Ovary (tissue), 9 donors: ENCODE results near the gene GMPR. TPM values are rescaled to one million over a fixed set of nuclear protein-coding genes. Genes with fewer than 3 reads are reported as not detected.

Experiments used
- DNase-seq, 5 donors: peaks; one replicate each; pipeline ENCODE4 v3.0.0-alpha.2; 2019 to 2020
- H3K27ac ChIP-seq, 2 donors: fragments of 200-600 bp; one replicate each; pipeline versions ENCODE4 v1.5.1 to v1.8.0; 2019 to 2022
- H3K27me3 ChIP-seq: fragments of 200-600 bp; one replicate; pipeline ENCODE4 v1.8.0; 2022
- H3K36me3 ChIP-seq: fragments of 200-600 bp; sonication (generic); one replicate; pipeline ENCODE4 v1.5.1; 2019
- H3K4me1 ChIP-seq: one replicate; pipeline ENCODE4 v1.8.1; 2013; ENCODE audit warnings: mild to moderate bottlenecking, moderate library complexity; ENCODE audit not compliant: insufficient read depth
- H3K4me3 ChIP-seq: fragments of 200-600 bp; sonication (generic); one replicate; pipeline ENCODE4 v1.5.1; 2017
- H3K9me3 ChIP-seq, 2 donors: fragments of 200-600 bp in 1 of 2; sonication (generic) in 1 of 2; one replicate each; pipeline versions ENCODE4 v1.5.1 to v1.8.1; 2013 to 2019; ENCODE audit warnings: mild to moderate bottlenecking in 1 of 2, moderate library complexity in 1 of 2
- EP300 ChIP-seq: sonication (generic); formaldehyde crosslinking; IDR thresholded peaks from one replicate; pipeline ENCODE4 v1.6.1; 2017; ENCODE audit warnings: antibody characterized with exemption
- POLR2A ChIP-seq: fragments of 450-650 bp; IDR thresholded peaks from one replicate; pipeline ENCODE4 v1.6.1; 2017; ENCODE audit warnings: antibody characterized with exemption, mild to moderate bottlenecking, moderate library complexity
- WGBS, 3 donors: extraction: QIAGEN DNeasy Blood & Tissue Kit in 1 of 3; methylation state at CpG; one replicate each; pipeline versions ENCODE4 v1.1.5 to v1.1.7; 2013 to 2017; 5-methylcytosine and 5-hydroxymethylcytosine counted together
- intact Hi-C, 4 donors: fragments of 100-400 bp; cut with DNase I; formaldehyde crosslinking; loops; one replicate each; pipeline versions ENCODE4 v1.11.0 to v1.15.1; 2022 to 2023
- polyA plus RNA-seq, 2 donors: library from polyadenylated mRNA; stranded (reverse); fragments of 200-250 nt in 1 of 2; fragments of 350-450 nt in 1 of 2; fragmentation: Illumina TruSeq in 1 of 2; extraction: RNeasy Lipid Tissue Mini Kit (QIAGEN cat#74804) in 1 of 2; gene quantifications; one replicate each; pipeline ENCODE4 v1.2.3, GENCODE V29; 2013 to 2014
- total RNA-seq, 7 donors: library from RNA; depleted of rRNA in 2 of 7; stranded (reverse); fragments of >200 nt in 2 of 7; fragmentation: NEBNext Ultra II Directional in 3 of 7; extraction: Animal tissue kit (Norgen Biotek cat#: 25700) in 3 of 7; gene quantifications; one replicate each; pipeline versions ENCODE4 v1.1.0 to v1.2.4, GENCODE V29; 2016 to 2023
- TF ChIP-seq, protein P1 (sequence below), 3 donors: fragments of 450-650 bp in 2 of 3; fragments of 200-600 bp in 1 of 3; IDR thresholded peaks; one replicate each; pipeline versions ENCODE4 v1.5.1 to v1.8.0; 2016 to 2022; ENCODE audit warnings: antibody characterized with exemption in 3 of 3, mild to moderate bottlenecking in 1 of 3
- donor health status: DM: no; HTN: no; CAD: no; lungs with moderate emphysema.
- donor health status: DM: no; HTN: no; CAD: no.
- donor health status: Bipolar disorder and iron deficiency.
- donor health status: DM: yes; HTN: yes; CAD: no.
- donor health status: DM: no; HTN: no; CAD: no.
- donor health status: DM: yes; HTN: yes; CAD: no.

The GMPR gene
- total and polyA plus RNA-seq, 9 donors = 18.6 to 50.2 (median 35.1) TPM

DNA sequence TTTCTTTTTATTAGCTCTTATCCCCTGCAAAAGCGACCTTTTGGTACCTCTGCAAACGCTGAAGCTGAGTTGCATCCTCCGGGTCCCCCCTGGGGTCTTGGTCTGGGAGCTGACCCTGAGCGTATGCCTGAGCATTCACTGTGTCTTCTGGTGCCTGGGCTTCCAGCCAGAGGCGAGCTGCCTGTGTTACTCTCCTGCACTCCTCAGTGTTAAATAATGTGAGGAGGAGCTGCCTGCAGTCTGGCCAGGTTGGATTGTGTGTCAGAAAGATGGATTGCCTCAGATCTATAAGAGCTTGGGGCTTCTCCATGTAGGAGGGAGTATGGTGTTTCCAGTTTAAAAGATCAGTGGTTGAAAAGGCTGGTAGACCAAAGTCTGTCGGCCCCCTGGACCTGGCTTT lies 8.7 kb upstream of the GMPR start:
- peaks cover 2% of the 10 kb centered on the region for H3K4me1 ChIP-seq
- no peak overlapping the region for H3K4me3 ChIP-seq
- intact Hi-C loops = loop anchor here in 1 of 4 donors (10.0 kb wide), 1 partner anchor 95 kb away; no protein-coding TSS in a partner anchor
- no peaks in the 10 kb centered on the region for H3K9me3 ChIP-seq
- peak in 2 of 5 donors; percentile 62 to 69 for DNase-seq
- peak overlapping the region in 1 of 2 donors; percentile 48 for H3K27ac ChIP-seq
- H3K27me3 ChIP-seq = no peaks in the 10 kb centered on the region
- 7 to 15% (median 12%) methylated on average over 6 of the region's 6 CpGs for WGBS, 3 donors
- no peak for TF ChIP-seq POLR2A
- no peak for TF ChIP-seq EP300
- TF ChIP-seq, protein P1, sequence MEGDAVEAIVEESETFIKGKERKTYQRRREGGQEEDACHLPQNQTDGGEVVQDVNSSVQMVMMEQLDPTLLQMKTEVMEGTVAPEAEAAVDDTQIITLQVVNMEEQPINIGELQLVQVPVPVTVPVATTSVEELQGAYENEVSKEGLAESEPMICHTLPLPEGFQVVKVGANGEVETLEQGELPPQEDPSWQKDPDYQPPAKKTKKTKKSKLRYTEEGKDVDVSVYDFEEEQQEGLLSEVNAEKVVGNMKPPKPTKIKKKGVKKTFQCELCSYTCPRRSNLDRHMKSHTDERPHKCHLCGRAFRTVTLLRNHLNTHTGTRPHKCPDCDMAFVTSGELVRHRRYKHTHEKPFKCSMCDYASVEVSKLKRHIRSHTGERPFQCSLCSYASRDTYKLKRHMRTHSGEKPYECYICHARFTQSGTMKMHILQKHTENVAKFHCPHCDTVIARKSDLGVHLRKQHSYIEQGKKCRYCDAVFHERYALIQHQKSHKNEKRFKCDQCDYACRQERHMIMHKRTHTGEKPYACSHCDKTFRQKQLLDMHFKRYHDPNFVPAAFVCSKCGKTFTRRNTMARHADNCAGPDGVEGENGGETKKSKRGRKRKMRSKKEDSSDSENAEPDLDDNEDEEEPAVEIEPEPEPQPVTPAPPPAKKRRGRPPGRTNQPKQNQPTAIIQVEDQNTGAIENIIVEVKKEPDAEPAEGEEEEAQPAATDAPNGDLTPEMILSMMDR (IDR thresholded peaks at IDR 0.05) = no peak
- no peaks in the 10 kb centered on the region for H3K36me3 ChIP-seq

DNA sequence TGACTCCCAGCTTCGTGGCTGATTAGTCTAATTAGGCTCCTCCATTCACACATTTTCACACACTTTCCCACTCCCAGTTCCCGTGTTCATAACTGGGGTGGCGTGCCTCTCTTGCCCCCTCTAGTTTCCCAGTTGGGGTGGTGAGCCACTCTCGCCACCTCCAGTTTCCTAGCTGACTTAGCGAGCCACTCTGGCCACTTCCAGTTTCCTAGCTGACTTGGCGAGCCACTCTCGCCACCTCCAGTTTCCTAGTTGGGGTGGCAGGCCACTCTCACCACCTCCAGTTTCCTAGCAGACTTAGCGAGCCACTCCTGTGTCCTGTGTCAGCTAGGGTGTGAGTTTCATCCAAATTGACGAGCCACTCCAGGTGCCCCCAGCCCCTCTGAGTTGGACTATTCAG lies 7.4 kb upstream of the GMPR start:
- DNase-seq = peak in 1 of 5 donors; percentile 24
- Histone ChIP-seq H3K36me3 (no peaks in the 10 kb centered on the region), H3K4me1 (peaks cover 2% of the 10 kb centered on the region), H3K27ac (no peak overlapping the region), H3K9me3 (no peaks in the 10 kb centered on the region), H3K4me3 (no peak overlapping the region), H3K27me3 (no peaks in the 10 kb centered on the region)
- 92 to 95% (median 94%) methylated on average over 9 of the region's 9 CpGs for WGBS, 3 donors
- intact Hi-C loops = no loop called here
- TF ChIP-seq, protein P1 (IDR thresholded peaks at IDR 0.05) = no peak
- TF ChIP-seq EP300 = no peak
- no peak for TF ChIP-seq POLR2A

DNA sequence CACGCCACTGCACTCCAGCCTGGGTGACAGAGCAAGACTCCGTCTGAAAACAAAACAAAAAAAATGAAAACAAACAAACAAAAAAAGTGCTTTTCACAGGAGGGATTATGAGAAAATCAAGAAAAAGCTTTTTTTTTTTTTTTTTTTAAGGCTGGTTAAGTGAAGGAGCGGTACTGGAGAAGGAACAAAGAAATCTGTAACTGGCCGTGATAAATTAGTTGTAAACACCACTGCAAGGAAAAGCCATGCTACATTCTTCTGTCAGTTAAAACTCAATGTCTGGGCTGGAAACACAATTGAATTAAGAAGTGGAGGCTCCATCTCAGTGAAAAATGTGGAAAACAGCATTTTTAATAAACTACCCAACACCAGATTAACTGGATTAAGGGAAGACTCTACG lies 6.3 kb upstream of the GMPR start:
- H3K27ac ChIP-seq = no peak overlapping the region
- whole genome bisulfite sequencing, 3 donors = 64 to 69% (median 65%) methylated on average over 5 of the region's 5 CpGs
- peaks cover 7% of the 10 kb centered on the region for H3K4me1 ChIP-seq
- H3K36me3 ChIP-seq = no peaks in the 10 kb centered on the region
- TF ChIP-seq POLR2A (no peak), EP300 (no peak)
- TF ChIP-seq, protein P1 (IDR thresholded peaks at IDR 0.05) = no peak
- H3K4me3 ChIP-seq = no peak overlapping the region
- no peaks in the 10 kb centered on the region for H3K9me3 ChIP-seq
- DNase-seq = no peak
- H3K27me3 ChIP-seq = no peaks in the 10 kb centered on the region
- intact Hi-C loops = no loop called here

DNA sequence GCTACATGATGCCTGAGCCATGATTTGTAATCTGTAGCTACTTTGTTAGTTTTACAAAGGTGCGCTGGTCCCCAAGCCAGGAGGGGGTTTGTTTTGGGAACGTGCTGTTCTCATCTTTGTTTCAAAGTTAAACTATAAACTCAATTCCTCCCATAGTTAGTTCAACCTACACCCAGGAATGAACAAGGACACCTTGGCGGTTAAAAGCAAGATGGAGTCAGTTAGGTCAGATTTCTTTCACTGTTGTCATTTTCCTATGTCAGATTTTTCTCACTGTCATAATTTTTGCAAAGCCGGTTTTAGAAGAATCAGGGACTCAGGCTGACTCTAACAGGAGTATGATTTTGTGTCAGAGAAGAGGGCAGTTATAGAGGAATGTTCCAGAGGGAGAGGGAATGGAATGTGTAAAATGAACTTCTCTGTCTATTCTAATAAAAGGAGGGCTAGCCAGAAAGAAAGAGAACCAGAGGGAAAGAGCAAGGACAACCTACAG lies 2.3 kb upstream of the GMPR start:
- intact Hi-C loops = no loop called here
- Histone ChIP-seq H3K9me3 (no peaks in the 10 kb centered on the region), H3K27me3 (no peaks in the 10 kb centered on the region), H3K4me1 (peaks cover 18% of the 10 kb centered on the region), H3K27ac (peak overlapping the region in 1 of 2 donors; percentile 52), H3K36me3 (no peaks in the 10 kb centered on the region), H3K4me3 (peak overlapping the region; percentile 9)
- WGBS, 3 donors = 31 to 42% (median 33%) methylated on average over 4 of the region's 4 CpGs
- no peak for DNase-seq
- TF ChIP-seq EP300 (no peak), POLR2A (no peak)
- TF ChIP-seq, protein P1 (IDR thresholded peaks at IDR 0.05) = no peak
